SK-N-SH (cell line): ENCODE data around the gene CELF5. TPM values are rescaled to one million over a fixed set of nuclear protein-coding genes. Genes with fewer than 3 reads are reported as not detected.

Source experiments
- CTCF ChIA-PET: fragments of 300-600, 350-600 bp; formaldehyde crosslinking; extraction: SDS; loops from one replicate; lab custom pipeline; 2021; lab: Yijun Ruan, JAX
- POLR2A ChIA-PET: fragments of 350-600 bp; sonication (Branson Sonifier 250); formaldehyde crosslinking; extraction: SDS; loops from one replicate; lab custom pipeline; 2020; ENCODE audit warnings: antibody characterized with exemption, inconsistent platforms; lab: Yijun Ruan, JAX
- DNase-seq: peaks from one replicate; pipeline ENCODE4 v3.0.0; 2012
- H2AFZ ChIP-seq: fragments of 200-600 bp; sonication (generic); 2 replicates; pipeline ENCODE4 v1.8.1; 2016; ENCODE audit warnings: antibody characterized with exemption, mild to moderate bottlenecking, low read depth
- H3F3A ChIP-seq: fragments of 200-600 bp; sonication (generic); replicated peaks from 2 replicates; pipeline ENCODE3; 2016; ENCODE audit warnings: antibody characterized with exemption, mild to moderate bottlenecking; ENCODE audit not compliant: insufficient read depth
- H3K27ac ChIP-seq, 2 experiments: fragments of 200-500 bp in 1 of 2; fragments of 200-600 bp in 1 of 2; sonication (Bioruptor generic) in 1 of 2; sonication (generic), shearing (Covaris generic) in 1 of 2; 2 replicates each; pipeline versions ENCODE4 v1.5.1 to v1.6.1; 2014 to 2016; ENCODE audit warnings: low read depth in 2 of 2, inconsistent platforms in 1 of 2, low read length in 1 of 2, mild to moderate bottlenecking in 1 of 2, mixed read lengths in 1 of 2
- H3K27me3 ChIP-seq: fragments of 200-600 bp; sonication (generic), shearing (Covaris generic); 2 replicates; pipeline ENCODE4 v1.6.1; 2016; ENCODE audit warnings: mixed run types; ENCODE audit not compliant: insufficient read depth
- H3K36me3 ChIP-seq, 2 experiments: fragments of 200-500 bp in 1 of 2; fragments of 200-600 bp in 1 of 2; sonication (Bioruptor generic) in 1 of 2; sonication (generic) in 1 of 2; replicated peaks in 1 of 2; 2 replicates each; pipeline versions ENCODE3 to v1.5.1; 2014 to 2016; ENCODE audit warnings: low read length in 1 of 2, mild to moderate bottlenecking in 1 of 2; ENCODE audit not compliant: insufficient read depth in 2 of 2, control insufficient read depth in 1 of 2
- H3K4me1 ChIP-seq, 2 experiments: fragments of 200-500 bp in 1 of 2; fragments of 200-600 bp in 1 of 2; sonication (Bioruptor generic) in 1 of 2; sonication (generic), shearing (Covaris generic) in 1 of 2; 2 replicates each; pipeline versions ENCODE4 v1.5.1 to v1.6.1; 2014 to 2016; ENCODE audit warnings: low read depth in 1 of 2, low read length in 1 of 2, mixed run types in 1 of 2; ENCODE audit not compliant: insufficient read depth in 2 of 2, control insufficient read depth in 1 of 2
- H3K4me2 ChIP-seq: fragments of 200-600 bp; sonication (generic), shearing (Covaris generic); 2 replicates; pipeline ENCODE4 v1.6.1; 2017; ENCODE audit warnings: mixed run types
- H3K4me3 ChIP-seq, 2 experiments: fragments of 200-500 bp in 1 of 2; fragments of 200-600 bp in 1 of 2; sonication (Bioruptor generic) in 1 of 2; sonication (generic), shearing (Covaris generic) in 1 of 2; 2 replicates each; pipeline versions ENCODE4 v1.5.1 to v1.8.1; 2014 to 2016; ENCODE audit warnings: low read depth in 2 of 2, inconsistent platforms in 1 of 2, low read length in 1 of 2, mild to moderate bottlenecking in 1 of 2, mixed read lengths in 1 of 2, moderate library complexity in 1 of 2
- H3K79me2 ChIP-seq: fragments of 200-600 bp; sonication (generic); 2 replicates; pipeline ENCODE4 v1.8.1; 2017; ENCODE audit warnings: mild to moderate bottlenecking; ENCODE audit not compliant: insufficient read depth
- H3K9ac ChIP-seq: fragments of 200-600 bp; sonication (generic); 2 replicates; pipeline ENCODE4 v1.6.1; 2017; ENCODE audit warnings: mixed run types
- H3K9me2 ChIP-seq: fragments of 200-600 bp; sonication (generic); 2 replicates; pipeline ENCODE4 v1.6.1; 2017; ENCODE audit warnings: mixed run types
- H3K9me3 ChIP-seq: fragments of 200-600 bp; sonication (generic); 2 replicates; pipeline ENCODE4 v1.6.1; 2017; ENCODE audit warnings: mixed run types, mild to moderate bottlenecking, moderate library complexity
- H4K20me1 ChIP-seq: fragments of 200-600 bp; sonication (generic); 2 replicates; pipeline ENCODE4 v1.6.1; 2017; ENCODE audit warnings: mild to moderate bottlenecking, mixed run types; ENCODE audit not compliant: insufficient read depth
- CHD2 ChIP-seq: fragments of 150-350 bp; IDR thresholded peaks from 2 replicates; pipeline ENCODE4 v1.6.1; 2018; ENCODE audit warnings: low read length; ENCODE audit not compliant: partially characterized antibody
- ELF1 ChIP-seq: IDR thresholded peaks from 2 replicates; pipeline ENCODE4 v1.4.0; 2012
- EP300 ChIP-seq, 2 experiments: IDR thresholded peaks; 2 replicates each; pipeline versions ENCODE4 v1.4.0 to v1.6.1; 2012; ENCODE audit warnings: borderline replicate concordance in 1 of 2, low read depth in 1 of 2, low read length in 1 of 2
- FOSL2 ChIP-seq: IDR thresholded peaks from 2 replicates; pipeline ENCODE4 v1.4.0; 2012; ENCODE audit warnings: low read depth, mild to moderate bottlenecking, moderate library complexity, borderline replicate concordance
- GABPA ChIP-seq: IDR thresholded peaks from 2 replicates; pipeline ENCODE4 v1.4.0; 2012; ENCODE audit warnings: low read depth, mild to moderate bottlenecking
- GATA2 ChIP-seq: sonication (generic); formaldehyde crosslinking; IDR thresholded peaks from 2 replicates; pipeline ENCODE4 v1.5.0; 2020; ENCODE audit warnings: mild to moderate bottlenecking, missing genetic modification reagents
- MEF2A ChIP-seq: IDR thresholded peaks from 2 replicates; pipeline ENCODE4 v1.4.0; 2012; ENCODE audit warnings: low read depth, borderline replicate concordance
- NFIC ChIP-seq: IDR thresholded peaks from 2 replicates; pipeline ENCODE4 v1.4.0; 2012; ENCODE audit warnings: borderline replicate concordance
- POLR2AphosphoS5 ChIP-seq: IDR thresholded peaks from 2 replicates; pipeline ENCODE4 v1.6.1; 2012; ENCODE audit warnings: low read depth, low read length
- RCOR1 ChIP-seq: fragments of 150-350 bp; IDR thresholded peaks from 2 replicates; pipeline ENCODE4 v1.6.1; 2017; ENCODE audit warnings: antibody characterized with exemption, low read length
- RFX5 ChIP-seq: IDR thresholded peaks from 2 replicates; pipeline ENCODE4 v1.6.1; 2012; ENCODE audit warnings: mild to moderate bottlenecking, improper control_type of control experiment, low read length
- RXRA ChIP-seq: IDR thresholded peaks from 2 replicates; pipeline ENCODE4 v1.4.0; 2012; ENCODE audit warnings: low read depth, mild to moderate bottlenecking, borderline replicate concordance
- SIN3A ChIP-seq: IDR thresholded peaks from 2 replicates; pipeline ENCODE4 v1.6.1; 2012; ENCODE audit warnings: low read depth, mild to moderate bottlenecking, low read length, moderate library complexity, borderline replicate concordance
- SMC3 ChIP-seq: IDR thresholded peaks from 2 replicates; pipeline ENCODE4 v1.6.1; 2012; ENCODE audit warnings: low read depth, low read length, improper control_type of control experiment
- TAF1 ChIP-seq: IDR thresholded peaks from 2 replicates; pipeline ENCODE4 v1.6.1; 2012; ENCODE audit warnings: low read depth, mild to moderate bottlenecking, low read length, moderate library complexity, borderline replicate concordance
- TCF12 ChIP-seq: IDR thresholded peaks from 2 replicates; pipeline ENCODE4 v1.4.0; 2012
- YY1 ChIP-seq: IDR thresholded peaks from 2 replicates; pipeline ENCODE4 v1.4.0; 2012; ENCODE audit warnings: low read depth, mild to moderate bottlenecking
- WGBS: methylation state at CpG from one replicate; pipeline ENCODE4 v1.1.6; 2017; ENCODE audit warnings: low lambda C conversion rate; 5-methylcytosine and 5-hydroxymethylcytosine counted together
- polyA plus RNA-seq, 3 experiments: library from polyadenylated mRNA; depleted of rRNA; stranded (reverse); fragments of >200 nt; gene quantifications; 2 replicates each; pipeline ENCODE4 v1.2.3, GENCODE V29; 2012
- TF ChIP-seq, protein P1 (sequence below): IDR thresholded peaks from 2 replicates; pipeline ENCODE4 v1.6.1; 2012; ENCODE audit warnings: mild to moderate bottlenecking, low read depth, low read length, moderate library complexity
- TF ChIP-seq, protein P2 (sequence below): fragments of 150-350 bp; IDR thresholded peaks from 2 replicates; pipeline ENCODE4 v1.6.1; 2016; ENCODE audit warnings: mild to moderate bottlenecking, low read depth, low read length
- TF ChIP-seq, protein P3 (sequence below): fragments of 150-350 bp; IDR thresholded peaks from 2 replicates; pipeline ENCODE4 v1.6.1; 2017; ENCODE audit warnings: antibody characterized with exemption, low read length, low read depth, borderline replicate concordance

The CELF5 gene
- polyA plus RNA-seq, 1 of the 3 experiments (the other 2 are of a cell fraction) = 0.33 TPM

DNA sequence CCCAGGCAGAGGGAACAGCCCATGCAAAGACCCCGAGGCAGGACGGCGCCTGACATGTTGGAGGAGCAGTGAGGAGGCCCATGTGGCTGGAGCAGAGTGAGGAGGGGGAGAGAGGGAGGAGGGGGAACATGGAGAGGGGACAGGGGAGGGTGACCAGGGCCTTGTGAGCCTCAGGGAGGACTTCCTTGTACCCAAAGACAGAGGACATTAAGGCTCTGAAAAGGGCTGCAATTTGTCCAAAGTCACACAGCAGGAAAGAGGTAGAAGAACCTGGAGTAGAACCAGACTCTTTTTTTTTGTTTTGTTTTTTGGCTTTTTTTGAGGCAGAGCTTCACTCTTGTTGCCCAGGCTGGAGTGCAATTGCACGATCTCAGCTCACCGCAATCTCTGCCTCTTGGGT, 67.2 kb downstream of the CELF5 start:
- CTCF ChIA-PET = interaction anchor here (1.1 to 4.1 kb wide), 2 partner anchors 11 to 181 kb away, joined by 3 to 34 read pairs; no protein-coding TSS in a partner anchor
- Histone ChIP-seq H3K4me3 (no peak overlapping the region), H3K27ac (no peak overlapping the region), H3K36me3 (no peaks in the 10 kb centered on the region), H4K20me1 (no peaks in the 10 kb centered on the region), H3K9ac (no peak overlapping the region), H2AFZ (no peak overlapping the region), H3K27me3 (no peaks in the 10 kb centered on the region; the same call in 1 of the 2 replicates), H3F3A (no peaks in the 10 kb centered on the region), H3K9me2 (no peaks in the 10 kb centered on the region), H3K9me3 (no peaks in the 10 kb centered on the region), H3K79me2 (no peaks in the 10 kb centered on the region), H3K4me1 (no peaks in the 10 kb centered on the region), H3K4me2 (no peak overlapping the region)
- DNase-seq = no peak
- no peak for TF ChIP-seq YY1
- no peak for TF ChIP-seq EP300 (IDR thresholded peaks at IDR 0.05; ENCODE audit: borderline replicate concordance in 1 of 2, low read depth in 1 of 2, low read length in 1 of 2)
- TF ChIP-seq, protein P1, sequence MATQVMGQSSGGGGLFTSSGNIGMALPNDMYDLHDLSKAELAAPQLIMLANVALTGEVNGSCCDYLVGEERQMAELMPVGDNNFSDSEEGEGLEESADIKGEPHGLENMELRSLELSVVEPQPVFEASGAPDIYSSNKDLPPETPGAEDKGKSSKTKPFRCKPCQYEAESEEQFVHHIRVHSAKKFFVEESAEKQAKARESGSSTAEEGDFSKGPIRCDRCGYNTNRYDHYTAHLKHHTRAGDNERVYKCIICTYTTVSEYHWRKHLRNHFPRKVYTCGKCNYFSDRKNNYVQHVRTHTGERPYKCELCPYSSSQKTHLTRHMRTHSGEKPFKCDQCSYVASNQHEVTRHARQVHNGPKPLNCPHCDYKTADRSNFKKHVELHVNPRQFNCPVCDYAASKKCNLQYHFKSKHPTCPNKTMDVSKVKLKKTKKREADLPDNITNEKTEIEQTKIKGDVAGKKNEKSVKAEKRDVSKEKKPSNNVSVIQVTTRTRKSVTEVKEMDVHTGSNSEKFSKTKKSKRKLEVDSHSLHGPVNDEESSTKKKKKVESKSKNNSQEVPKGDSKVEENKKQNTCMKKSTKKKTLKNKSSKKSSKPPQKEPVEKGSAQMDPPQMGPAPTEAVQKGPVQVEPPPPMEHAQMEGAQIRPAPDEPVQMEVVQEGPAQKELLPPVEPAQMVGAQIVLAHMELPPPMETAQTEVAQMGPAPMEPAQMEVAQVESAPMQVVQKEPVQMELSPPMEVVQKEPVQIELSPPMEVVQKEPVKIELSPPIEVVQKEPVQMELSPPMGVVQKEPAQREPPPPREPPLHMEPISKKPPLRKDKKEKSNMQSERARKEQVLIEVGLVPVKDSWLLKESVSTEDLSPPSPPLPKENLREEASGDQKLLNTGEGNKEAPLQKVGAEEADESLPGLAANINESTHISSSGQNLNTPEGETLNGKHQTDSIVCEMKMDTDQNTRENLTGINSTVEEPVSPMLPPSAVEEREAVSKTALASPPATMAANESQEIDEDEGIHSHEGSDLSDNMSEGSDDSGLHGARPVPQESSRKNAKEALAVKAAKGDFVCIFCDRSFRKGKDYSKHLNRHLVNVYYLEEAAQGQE = no peak
- no peak for TF ChIP-seq TCF12
- TF ChIP-seq, protein P2, sequence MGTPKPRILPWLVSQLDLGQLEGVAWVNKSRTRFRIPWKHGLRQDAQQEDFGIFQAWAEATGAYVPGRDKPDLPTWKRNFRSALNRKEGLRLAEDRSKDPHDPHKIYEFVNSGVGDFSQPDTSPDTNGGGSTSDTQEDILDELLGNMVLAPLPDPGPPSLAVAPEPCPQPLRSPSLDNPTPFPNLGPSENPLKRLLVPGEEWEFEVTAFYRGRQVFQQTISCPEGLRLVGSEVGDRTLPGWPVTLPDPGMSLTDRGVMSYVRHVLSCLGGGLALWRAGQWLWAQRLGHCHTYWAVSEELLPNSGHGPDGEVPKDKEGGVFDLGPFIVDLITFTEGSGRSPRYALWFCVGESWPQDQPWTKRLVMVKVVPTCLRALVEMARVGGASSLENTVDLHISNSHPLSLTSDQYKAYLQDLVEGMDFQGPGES = no peak
- TF ChIP-seq RFX5 = no peak
- TF ChIP-seq, protein P3, sequence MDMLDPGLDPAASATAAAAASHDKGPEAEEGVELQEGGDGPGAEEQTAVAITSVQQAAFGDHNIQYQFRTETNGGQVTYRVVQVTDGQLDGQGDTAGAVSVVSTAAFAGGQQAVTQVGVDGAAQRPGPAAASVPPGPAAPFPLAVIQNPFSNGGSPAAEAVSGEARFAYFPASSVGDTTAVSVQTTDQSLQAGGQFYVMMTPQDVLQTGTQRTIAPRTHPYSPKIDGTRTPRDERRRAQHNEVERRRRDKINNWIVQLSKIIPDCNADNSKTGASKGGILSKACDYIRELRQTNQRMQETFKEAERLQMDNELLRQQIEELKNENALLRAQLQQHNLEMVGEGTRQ = no peak
- no peak for TF ChIP-seq GABPA
- no peak for TF ChIP-seq TAF1
- no peak for TF ChIP-seq RXRA
- TF ChIP-seq SMC3 = no peak
- TF ChIP-seq SIN3A = no peak
- no peak for TF ChIP-seq CHD2
- TF ChIP-seq MEF2A = no peak
- no peak for TF ChIP-seq POLR2AphosphoS5
- TF ChIP-seq RCOR1 = no peak
- TF ChIP-seq ELF1 = no peak
- TF ChIP-seq FOSL2 = no peak
- TF ChIP-seq NFIC = no peak
- no peak for TF ChIP-seq GATA2 (CRISPR knock-in tag)
- 71% methylated on average over 5 of the region's 5 CpGs for WGBS
- POLR2A ChIA-PET = no interaction called here
